Activated naive CD8-positive, alpha-beta T cell treated with anti-CD3 and anti-CD28 coated beads, Interleukin-2, amount 50 U/mL, for 24 hours (primary cell): ENCODE results near the gene SPTLC1.
"Not testable (repeated sequence)": the region's sequence is repeated elsewhere in the genome, so short reads cannot be mapped to it uniquely, and the experiment has no call there.

ENCODE experiments used
- ATAC-seq: fragments of 150-1000 bp; cut with Tn5 transposase; one replicate; pipeline ENCODE4 v1.10.0; 2021
- DNase-seq: peaks from one replicate; pipeline ENCODE4 v3.0.0; 2021
- H3K27ac Mint-ChIP-seq: one replicate; pipeline ENCODE4 v1.8.0; 2021; ENCODE audit warnings: mild to moderate bottlenecking, mixed read lengths
- H3K27me3 Mint-ChIP-seq: one replicate; pipeline ENCODE4 v1.8.0; 2021; ENCODE audit warnings: mixed read lengths
- H3K36me3 Mint-ChIP-seq: one replicate; pipeline ENCODE4 v1.8.0; 2021; ENCODE audit warnings: low read depth, mixed read lengths
- H3K4me1 Mint-ChIP-seq: one replicate; pipeline ENCODE4 v1.8.0; 2021; ENCODE audit warnings: mixed read lengths
- H3K4me3 Mint-ChIP-seq: one replicate; pipeline ENCODE4 v1.8.0; 2021; ENCODE audit warnings: mild to moderate bottlenecking, moderate library complexity, mixed read lengths
- H3K9me3 Mint-ChIP-seq: one replicate; pipeline ENCODE4 v1.8.0; 2021; ENCODE audit warnings: mixed read lengths

The SPTLC1 gene

GRCh38 chr9:92115071-92115858 lies at the start of gene SPTLC1:
Gene SPTLC1 (minus strand): TSS chr9:92115413. CDS start chr9:92115370, 43 bp downstream.
- peak; percentile 95 for DNase-seq
- Mint-ChIP-seq H3K27ac (peak within 1 kb of the TSS; percentile 95), H3K36me3 (peaks cover 23% of the 10 kb centered on the region), H3K9me3 (no peaks in the 10 kb centered on the region), H3K4me3 (peak within 1 kb of the TSS; percentile 94), H3K27me3 (no peaks in the 10 kb centered on the region), H3K4me1 (peaks cover 24% of the 10 kb centered on the region)
- peak; percentile 99 for ATAC-seq

GRCh38 chr9:92164975-92165374 lies 49.8 kb upstream of the SPTLC1 start:
- H3K36me3 Mint-ChIP-seq = no peaks in the 10 kb centered on the region
- DNase-seq (no peak), ATAC-seq (no peak)
- peaks cover 17% of the 10 kb centered on the region for H3K9me3 Mint-ChIP-seq
- peaks cover 7% of the 10 kb centered on the region for H3K27me3 Mint-ChIP-seq
- no peaks in the 10 kb centered on the region for H3K4me1 Mint-ChIP-seq
- no peak overlapping the region for H3K4me3 Mint-ChIP-seq
- H3K27ac Mint-ChIP-seq = no peak overlapping the region

DNA sequence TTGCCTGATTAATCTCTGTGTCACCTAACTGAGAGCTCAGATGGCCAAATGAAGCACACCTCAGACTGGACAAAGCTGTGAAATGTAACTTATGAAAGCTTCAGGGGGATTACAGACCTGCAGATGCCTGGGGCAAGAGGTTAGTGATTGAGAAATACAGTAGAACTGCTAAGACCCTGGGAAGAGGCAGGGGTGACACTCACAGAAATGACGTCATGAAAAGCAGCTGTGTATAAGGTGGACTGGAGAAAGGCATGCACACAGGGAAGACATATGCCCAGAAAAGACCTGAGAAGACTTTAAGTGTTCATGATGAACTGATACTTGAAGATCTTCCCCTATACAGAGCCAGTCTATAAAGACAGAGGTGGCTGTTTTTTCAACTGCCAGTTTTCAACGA lies 49.3 kb upstream of the SPTLC1 start:
- no peaks in the 10 kb centered on the region for H3K4me1 Mint-ChIP-seq
- H3K9me3 Mint-ChIP-seq = peaks cover 17% of the 10 kb centered on the region
- H3K4me3 Mint-ChIP-seq = no peak overlapping the region
- H3K27ac Mint-ChIP-seq = no peak overlapping the region
- H3K36me3 Mint-ChIP-seq = no peaks in the 10 kb centered on the region
- ATAC-seq = no peak
- H3K27me3 Mint-ChIP-seq = peaks cover 7% of the 10 kb centered on the region
- DNase-seq = no peak

GRCh38 chr9:92163276-92163675 lies 48.1 kb upstream of the SPTLC1 start:
- ATAC-seq (no peak), DNase-seq (no peak)
- Mint-ChIP-seq H3K27me3 (peaks cover 9% of the 10 kb centered on the region), H3K4me3 (no peak overlapping the region), H3K36me3 (no peaks in the 10 kb centered on the region), H3K4me1 (no peaks in the 10 kb centered on the region), H3K27ac (no peak overlapping the region), H3K9me3 (peaks cover 17% of the 10 kb centered on the region)

DNA sequence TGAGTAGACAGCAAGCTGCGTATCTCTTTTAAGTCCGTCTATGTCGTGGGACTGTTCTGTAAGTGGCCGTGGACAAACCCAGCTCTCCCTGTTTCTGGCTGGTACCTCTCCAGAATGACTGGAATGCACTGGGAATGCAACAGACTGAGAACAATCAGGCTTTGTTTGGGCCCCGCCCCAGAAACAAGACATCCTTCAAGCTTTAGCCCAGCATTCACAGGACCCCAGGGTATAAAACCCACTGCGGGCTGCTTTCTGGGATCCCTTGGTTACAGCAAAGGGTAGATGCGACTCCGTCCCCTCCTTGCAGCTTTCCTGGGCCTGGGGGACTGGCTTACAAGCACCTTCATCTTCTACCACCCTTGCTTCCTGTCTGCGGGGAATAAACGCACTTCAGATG lies 45.6 kb upstream of the SPTLC1 start:
- no peak overlapping the region for H3K4me3 Mint-ChIP-seq
- ATAC-seq (no peak), DNase-seq (no peak)
- no peaks in the 10 kb centered on the region for H3K36me3 Mint-ChIP-seq
- H3K27ac Mint-ChIP-seq = no peak overlapping the region
- H3K9me3 Mint-ChIP-seq = peaks cover 17% of the 10 kb centered on the region
- no peaks in the 10 kb centered on the region for H3K4me1 Mint-ChIP-seq
- peaks cover 7% of the 10 kb centered on the region for H3K27me3 Mint-ChIP-seq

DNA sequence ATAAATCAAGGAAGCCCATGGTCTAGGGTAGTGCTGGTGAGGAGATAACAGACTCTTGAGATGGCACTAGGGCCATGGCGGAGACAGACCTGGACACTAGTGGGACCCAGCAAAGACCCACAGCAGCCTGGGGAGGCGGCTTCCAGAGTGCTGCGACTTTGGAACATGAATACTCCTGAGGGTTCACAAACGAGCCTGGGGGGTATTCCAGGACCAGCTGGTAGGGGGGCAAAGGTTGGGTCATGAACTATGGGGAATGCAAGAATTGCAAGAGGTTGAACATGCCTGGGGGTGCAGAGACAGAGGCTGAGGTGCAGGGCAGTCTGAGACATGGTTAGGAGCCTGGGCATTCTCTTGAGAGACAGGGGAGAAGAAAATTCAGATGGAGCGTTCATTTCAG lies 43.8 kb upstream of the SPTLC1 start:
- Mint-ChIP-seq H3K27ac (no peak overlapping the region), H3K36me3 (no peaks in the 10 kb centered on the region), H3K4me3 (no peak overlapping the region), H3K4me1 (no peaks in the 10 kb centered on the region), H3K9me3 (peaks cover 2% of the 10 kb centered on the region), H3K27me3 (peaks cover 2% of the 10 kb centered on the region)
- ATAC-seq = no peak
- no peak for DNase-seq

DNA sequence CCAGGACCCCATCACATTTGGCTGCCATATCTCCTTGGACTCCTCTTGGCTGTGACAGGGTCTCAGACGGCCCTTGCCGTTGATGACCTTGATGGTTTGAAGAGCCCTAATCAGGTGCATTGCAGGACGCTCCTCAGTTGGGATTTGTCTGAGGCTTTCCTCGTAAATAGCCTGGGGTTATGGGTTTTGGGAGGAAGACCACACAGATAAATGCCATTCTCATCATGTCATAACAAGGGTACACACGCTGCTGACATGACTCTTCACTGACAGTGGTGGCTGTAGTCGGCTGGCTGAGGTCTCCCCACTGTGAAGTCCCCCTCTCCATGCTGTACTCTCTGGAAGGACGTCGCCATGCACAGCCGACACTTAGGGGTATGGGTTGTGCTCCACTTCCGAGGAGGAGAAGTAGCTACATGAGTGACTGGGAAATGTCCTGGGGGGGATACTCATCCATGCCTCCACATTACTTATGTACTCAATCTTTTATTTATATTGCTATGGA lies 42.9 kb upstream of the SPTLC1 start:
- DNase-seq = no peak
- H3K27me3 Mint-ChIP-seq = peaks cover 2% of the 10 kb centered on the region
- no peaks in the 10 kb centered on the region for H3K4me1 Mint-ChIP-seq
- no peak overlapping the region for H3K4me3 Mint-ChIP-seq
- H3K36me3 Mint-ChIP-seq = no peaks in the 10 kb centered on the region
- no peak overlapping the region for H3K27ac Mint-ChIP-seq
- ATAC-seq = no peak
- no peaks in the 10 kb centered on the region for H3K9me3 Mint-ChIP-seq

- not testable (repeated sequence) for H3K4me3 Mint-ChIP-seq, H3K36me3 Mint-ChIP-seq, H3K27me3 Mint-ChIP-seq, H3K4me1 Mint-ChIP-seq, ATAC-seq, H3K27ac Mint-ChIP-seq, H3K9me3 Mint-ChIP-seq, DNase-seq
Observed at GRCh38 chr9:92155736-92156135, 40.5 kb upstream of the SPTLC1 start.

DNA sequence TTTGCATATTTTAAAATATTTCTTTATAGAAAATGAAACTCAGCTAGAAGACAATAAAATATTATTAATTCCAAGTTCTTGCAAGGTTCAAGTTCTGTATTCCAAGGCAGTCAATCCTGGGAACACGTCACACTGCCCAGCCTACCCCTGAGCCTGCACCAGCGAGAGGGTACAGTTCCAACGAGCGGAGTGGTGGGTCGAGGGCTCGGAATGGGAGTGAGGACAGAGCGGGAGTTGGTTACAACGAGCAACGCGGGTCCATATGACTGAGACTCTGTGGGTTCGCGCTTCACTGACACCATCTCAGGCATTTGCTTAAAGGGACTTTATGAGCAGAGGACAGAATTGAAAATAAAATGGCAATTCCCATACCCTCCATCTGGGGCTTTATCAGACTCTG lies 40.0 kb upstream of the SPTLC1 start:
- Mint-ChIP-seq H3K27ac (no peak overlapping the region), H3K4me1 (no peaks in the 10 kb centered on the region), H3K36me3 (no peaks in the 10 kb centered on the region), H3K27me3 (peaks cover 4% of the 10 kb centered on the region), H3K4me3 (no peak overlapping the region), H3K9me3 (no peaks in the 10 kb centered on the region)
- DNase-seq (no peak), ATAC-seq (no peak)

- H3K36me3 Mint-ChIP-seq, DNase-seq: not testable (repeated sequence)
Observed at GRCh38 chr9:92153466-92154415, 38.5 kb upstream of the SPTLC1 start.

DNA sequence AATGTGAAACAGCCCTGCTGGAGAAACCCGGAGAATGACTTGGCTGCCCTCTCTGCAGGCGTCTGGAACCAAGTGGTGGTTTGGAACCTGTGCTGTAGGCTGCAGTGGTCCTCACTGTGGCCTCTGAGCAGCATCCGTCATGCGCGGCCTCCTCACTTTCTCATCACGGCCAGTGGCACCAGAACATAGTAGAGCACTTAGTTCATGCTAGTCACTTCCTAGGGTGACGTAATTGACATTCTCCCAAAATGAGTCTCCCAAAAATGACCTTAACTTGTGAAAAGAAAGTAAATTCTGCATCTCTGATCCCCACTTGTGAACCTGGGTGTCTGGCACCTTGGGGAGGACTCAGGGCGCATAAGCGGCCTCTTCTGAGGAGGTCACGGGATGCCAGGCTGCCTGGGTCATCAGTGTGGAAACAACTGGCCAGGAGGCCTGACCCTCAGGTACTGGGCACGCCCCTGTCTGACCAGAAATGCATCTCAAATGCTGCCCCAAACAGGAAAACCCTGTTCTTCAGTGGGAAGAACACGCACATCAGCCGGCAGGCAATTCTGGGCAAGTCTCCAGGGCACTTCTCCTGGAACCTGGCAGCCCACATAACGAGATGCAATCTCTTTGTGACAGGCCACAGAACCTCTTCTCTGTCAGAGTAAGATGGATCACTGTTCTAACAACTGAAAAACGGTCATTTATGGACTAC lies 36.6 kb upstream of the SPTLC1 start:
- no peaks in the 10 kb centered on the region for H3K9me3 Mint-ChIP-seq
- no peaks in the 10 kb centered on the region for H3K36me3 Mint-ChIP-seq
- no peak for DNase-seq
- ATAC-seq = no peak
- H3K27ac Mint-ChIP-seq = no peak overlapping the region
- H3K4me3 Mint-ChIP-seq = no peak overlapping the region
- H3K27me3 Mint-ChIP-seq = peaks cover 15% of the 10 kb centered on the region
- H3K4me1 Mint-ChIP-seq = no peaks in the 10 kb centered on the region

More at GRCh38 chr9:92153466-92154415, 38.5 kb upstream of the SPTLC1 start:
- H3K4me1 Mint-ChIP-seq, H3K4me3 Mint-ChIP-seq, H3K9me3 Mint-ChIP-seq, ATAC-seq, H3K27me3 Mint-ChIP-seq, H3K27ac Mint-ChIP-seq: not testable (repeated sequence)

GRCh38 chr9:92150501-92151470 lies 35.6 kb upstream of the SPTLC1 start:
- not testable (repeated sequence) for H3K4me1 Mint-ChIP-seq, H3K9me3 Mint-ChIP-seq, H3K27ac Mint-ChIP-seq, H3K4me3 Mint-ChIP-seq, H3K36me3 Mint-ChIP-seq, DNase-seq, ATAC-seq
- H3K27me3 Mint-ChIP-seq = peaks cover 19% of the 10 kb centered on the region

DNA sequence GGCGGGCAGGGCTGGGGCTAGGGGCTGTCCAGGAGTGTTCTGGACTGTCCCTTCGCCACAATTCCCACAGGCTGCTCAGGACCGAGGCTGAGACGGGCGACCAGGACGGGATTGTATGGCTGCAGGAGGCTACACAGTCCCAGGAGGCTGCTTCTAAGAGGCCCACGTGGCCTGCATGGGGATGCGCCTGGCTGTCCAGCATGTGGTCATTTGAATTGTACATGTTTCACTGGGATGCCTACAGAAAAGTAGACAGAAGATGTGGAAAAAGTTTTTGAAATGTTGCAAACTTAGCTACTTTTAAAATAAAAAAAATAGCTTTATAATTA lies 32.6 kb upstream of the SPTLC1 start:
- Mint-ChIP-seq H3K4me3 (no peak overlapping the region), H3K36me3 (no peaks in the 10 kb centered on the region), H3K27me3 (peaks cover 32% of the 10 kb centered on the region), H3K9me3 (no peaks in the 10 kb centered on the region), H3K4me1 (no peaks in the 10 kb centered on the region), H3K27ac (no peak overlapping the region)
- ATAC-seq (no peak), DNase-seq (no peak)
